Thyroid gland (tissue), 4 donors: ENCODE results near the gene CPTP.

ENCODE experiments used
- CTCF ChIP-seq, 6 experiments: fragments of 200-600 bp in 3 of 6; fragments of 450-650 bp in 3 of 6; sonication (generic) in 3 of 6; IDR thresholded peaks; one replicate each; pipeline ENCODE4 v1.5.1; 2016 to 2019; ENCODE audit warnings: antibody characterized with exemption in 6 of 6, mild to moderate bottlenecking in 2 of 6, inconsistent platforms in 1 of 6, moderate library complexity in 1 of 6
- POLR2A ChIP-seq, 2 donors: fragments of 450-650 bp; IDR thresholded peaks; one replicate each; pipeline ENCODE4 v1.6.1; 2017; ENCODE audit warnings: antibody characterized with exemption in 2 of 2, mild to moderate bottlenecking in 2 of 2, moderate library complexity in 1 of 2

DNA sequence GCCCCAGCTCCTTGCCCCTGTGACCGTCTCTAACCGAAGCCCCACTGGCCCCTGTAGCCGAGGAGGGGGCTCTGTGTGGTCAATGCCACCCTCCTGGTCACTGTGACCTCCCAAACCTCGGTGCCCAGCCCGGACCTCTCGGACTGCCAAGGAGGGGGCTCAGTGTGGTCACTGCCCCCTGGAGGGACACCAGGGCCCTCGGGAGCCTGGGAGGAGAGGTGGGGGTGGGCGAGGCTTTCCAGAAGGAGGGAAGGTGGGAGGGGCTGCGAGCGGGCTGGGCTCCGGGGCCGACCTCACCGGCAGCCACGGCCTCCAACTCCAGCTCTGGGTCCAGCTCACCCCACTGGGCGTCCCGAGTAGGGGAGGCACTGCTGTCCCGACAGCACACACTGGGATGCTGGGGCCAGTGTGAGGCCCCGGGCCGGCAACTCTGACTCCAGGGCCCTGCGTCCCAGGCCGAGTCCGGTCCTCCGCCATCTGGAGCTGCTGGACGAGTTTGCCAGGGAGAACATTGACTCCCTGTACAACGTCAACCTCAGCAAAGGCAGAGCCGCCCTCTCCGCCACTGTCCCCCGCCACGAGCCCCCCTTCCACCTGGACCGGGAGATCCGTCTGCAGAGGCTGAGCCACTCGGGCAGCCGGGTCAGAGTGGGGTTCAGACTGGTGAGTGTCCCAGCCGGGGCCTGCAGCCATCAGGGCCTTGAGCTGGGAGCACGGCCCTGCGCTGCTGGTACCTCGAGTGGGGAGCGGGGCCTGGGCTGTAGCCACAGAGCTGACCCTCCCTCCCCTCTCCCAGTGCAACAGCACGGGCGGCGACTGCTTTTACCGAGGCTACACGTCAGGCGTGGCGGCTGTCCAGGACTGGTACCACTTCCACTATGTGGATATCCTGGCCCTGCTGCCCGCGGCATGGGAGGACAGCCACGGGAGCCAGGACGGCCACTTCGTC lies 38.0 kb upstream of the CPTP start:
- no peak for TF ChIP-seq CTCF (IDR thresholded peaks at IDR 0.05)
- TF ChIP-seq POLR2A (IDR thresholded peaks at IDR 0.05), result no peak
